Activated T-cell treated with anti-CD3 and anti-CD28 coated beads for 1 hour (primary cell): ENCODE measurements around the gene TGM3.
"Not testable (repeated sequence)": the region's sequence is repeated elsewhere in the genome, so short reads cannot be mapped to it uniquely, and the experiment has no call there.

Source experiments
- DNase-seq: peaks from one replicate; pipeline ENCODE4 v3.0.0-alpha.2; 2020; ENCODE audit warnings: low read depth

Gene TGM3

GRCh38 chr20:2295886-2296515 is at the start of gene TGM3:
TSS of gene TGM3 (plus strand) at chr20:2296001. CDS start at chr20:2296064, 63 bp downstream.
- DNase-seq = no peak

- no peak for DNase-seq
These were observed 49.7 kb upstream of the TGM3 start for GRCh38 chr20:2246069-2246491.

GRCh38 chr20:2248837-2249236 is 47.0 kb upstream of the TGM3 start:
- DNase-seq = no peak

GRCh38 chr20:2249935-2250334 is 45.9 kb upstream of the TGM3 start:
- DNase-seq = no peak

- no peak for DNase-seq
These were observed 43.3 kb upstream of the TGM3 start for GRCh38 chr20:2252419-2252997.

GRCh38 chr20:2253256-2253655 is 42.5 kb upstream of the TGM3 start:
- DNase-seq = no peak

GRCh38 chr20:2254333-2254732 is 41.5 kb upstream of the TGM3 start:
- DNase-seq = no peak

- no peak for DNase-seq
These were observed 39.8 kb upstream of the TGM3 start for GRCh38 chr20:2255926-2256531.

- DNase-seq = no peak
These were observed 36.1 kb upstream of the TGM3 start for GRCh38 chr20:2259731-2260130.

- DNase-seq = no peak
These were observed 35.6 kb upstream of the TGM3 start for GRCh38 chr20:2260250-2260649.

GRCh38 chr20:2261046-2261485 is 34.7 kb upstream of the TGM3 start:
- DNase-seq = no peak

- no peak for DNase-seq
These were observed 34.2 kb upstream of the TGM3 start for GRCh38 chr20:2261629-2262028.

- no peak for DNase-seq
These were observed 31.7 kb upstream of the TGM3 start for GRCh38 chr20:2264118-2264517.

- DNase-seq = not testable (repeated sequence)
These were observed 31.0 kb upstream of the TGM3 start for GRCh38 chr20:2264621-2265374.

GRCh38 chr20:2273634-2274302 is 22.0 kb upstream of the TGM3 start:
- DNase-seq = no peak

GRCh38 chr20:2276015-2276414 is 19.8 kb upstream of the TGM3 start:
- DNase-seq = no peak

GRCh38 chr20:2279253-2279779 is 16.5 kb upstream of the TGM3 start:
- no peak for DNase-seq

GRCh38 chr20:2280082-2280481 is 15.7 kb upstream of the TGM3 start:
- no peak for DNase-seq

- DNase-seq = no peak
These were observed 14.2 kb upstream of the TGM3 start for GRCh38 chr20:2281563-2281962.

- no peak for DNase-seq
These were observed 13.6 kb upstream of the TGM3 start for GRCh38 chr20:2282181-2282580.

GRCh38 chr20:2283706-2284423 is 11.9 kb upstream of the TGM3 start:
- no peak for DNase-seq
